ENCODE data around the gene LCE2C. TPM values are rescaled to one million over a fixed set of nuclear protein-coding genes. Genes with fewer than 3 reads are reported as not detected.

The LCE2C gene
- total RNA-seq, 1 donor from 2014 or later = not detected

GRCh38 chr1:152645146-152645545 is 29.9 kb upstream of the LCE2C start:
- intact Hi-C loops (cut with DNase I) = no loop called here
- H3K36me3 ChIP-seq = no peaks in the 10 kb centered on the region
- TF ChIP-seq POLR2A (IDR thresholded peaks at IDR 0.05) (no peak), POLR2AphosphoS5 (IDR thresholded peaks at IDR 0.05; ENCODE audit: insufficient read depth in 1 of 2, low read depth in 1 of 2) (no peak)
- TF ChIP-seq, protein P1, sequence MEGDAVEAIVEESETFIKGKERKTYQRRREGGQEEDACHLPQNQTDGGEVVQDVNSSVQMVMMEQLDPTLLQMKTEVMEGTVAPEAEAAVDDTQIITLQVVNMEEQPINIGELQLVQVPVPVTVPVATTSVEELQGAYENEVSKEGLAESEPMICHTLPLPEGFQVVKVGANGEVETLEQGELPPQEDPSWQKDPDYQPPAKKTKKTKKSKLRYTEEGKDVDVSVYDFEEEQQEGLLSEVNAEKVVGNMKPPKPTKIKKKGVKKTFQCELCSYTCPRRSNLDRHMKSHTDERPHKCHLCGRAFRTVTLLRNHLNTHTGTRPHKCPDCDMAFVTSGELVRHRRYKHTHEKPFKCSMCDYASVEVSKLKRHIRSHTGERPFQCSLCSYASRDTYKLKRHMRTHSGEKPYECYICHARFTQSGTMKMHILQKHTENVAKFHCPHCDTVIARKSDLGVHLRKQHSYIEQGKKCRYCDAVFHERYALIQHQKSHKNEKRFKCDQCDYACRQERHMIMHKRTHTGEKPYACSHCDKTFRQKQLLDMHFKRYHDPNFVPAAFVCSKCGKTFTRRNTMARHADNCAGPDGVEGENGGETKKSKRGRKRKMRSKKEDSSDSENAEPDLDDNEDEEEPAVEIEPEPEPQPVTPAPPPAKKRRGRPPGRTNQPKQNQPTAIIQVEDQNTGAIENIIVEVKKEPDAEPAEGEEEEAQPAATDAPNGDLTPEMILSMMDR (IDR thresholded peaks at IDR 0.05) = no peak
- H3K27me3 ChIP-seq = no peaks in the 10 kb centered on the region
- no peaks in the 10 kb centered on the region for H3K9me3 ChIP-seq
- H3K27ac ChIP-seq = no peak overlapping the region
- H3K4me1 ChIP-seq = no peaks in the 10 kb centered on the region
- no peak overlapping the region for H3K4me3 ChIP-seq
- no peak for DNase-seq (ENCODE audit: extremely low spot score in 2 of 2)

DNA sequence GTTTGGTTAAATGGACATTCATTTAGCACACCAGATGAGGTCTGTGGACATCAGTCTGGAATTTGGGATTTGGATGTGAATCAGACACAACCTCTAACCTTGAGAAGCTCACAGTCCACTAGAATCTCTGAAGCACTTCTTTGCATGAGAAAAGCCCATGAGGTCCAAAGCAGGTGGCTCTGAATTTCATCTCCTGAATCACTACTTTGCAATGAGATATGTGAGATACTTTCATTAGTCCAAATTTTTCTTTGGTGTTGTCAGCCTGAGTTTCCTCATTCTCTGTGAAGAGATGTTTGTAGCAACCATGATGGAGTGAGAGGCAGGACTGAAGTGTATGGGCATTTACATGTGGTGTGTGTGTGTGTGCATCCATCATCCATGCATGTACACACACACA is 28.4 kb upstream of the LCE2C start:
- Histone ChIP-seq H3K4me1 (no peaks in the 10 kb centered on the region), H3K27ac (no peak overlapping the region), H3K36me3 (no peaks in the 10 kb centered on the region), H3K27me3 (no peaks in the 10 kb centered on the region), H3K4me3 (no peak overlapping the region), H3K9me3 (no peaks in the 10 kb centered on the region)
- no peak for DNase-seq (ENCODE audit: extremely low spot score in 2 of 2)
- intact Hi-C loops (cut with DNase I) = no loop called here
- TF ChIP-seq POLR2A (IDR thresholded peaks at IDR 0.05) (no peak), POLR2AphosphoS5 (IDR thresholded peaks at IDR 0.05; ENCODE audit: insufficient read depth in 1 of 2, low read depth in 1 of 2) (no peak)
- TF ChIP-seq, protein P1 (IDR thresholded peaks at IDR 0.05) = no peak

DNA sequence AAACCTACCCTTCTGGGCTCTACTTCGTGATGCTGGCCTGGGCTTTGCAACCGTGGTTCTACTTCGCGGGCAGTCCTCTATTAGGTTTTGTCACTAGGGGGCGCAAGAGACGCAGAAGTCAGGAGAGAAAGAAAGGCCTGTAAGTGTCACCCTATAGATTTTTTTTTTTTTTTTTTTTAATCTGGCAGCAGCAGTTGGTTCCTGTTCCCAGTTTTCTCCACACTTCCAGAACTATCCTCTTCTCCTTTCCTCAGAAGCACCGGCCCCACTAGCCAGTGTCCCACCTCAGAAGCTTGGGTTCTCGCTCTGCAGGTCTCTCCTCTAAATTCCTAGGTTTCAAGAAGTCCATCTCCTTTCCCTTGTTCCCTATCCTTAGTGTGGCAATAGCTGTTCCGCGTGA is 21.0 kb upstream of the LCE2C start:
- Histone ChIP-seq H3K9me3 (no peaks in the 10 kb centered on the region), H3K36me3 (no peaks in the 10 kb centered on the region), H3K27me3 (no peaks in the 10 kb centered on the region), H3K4me3 (no peak overlapping the region), H3K27ac (no peak overlapping the region), H3K4me1 (no peaks in the 10 kb centered on the region)
- TF ChIP-seq, protein P1 (IDR thresholded peaks at IDR 0.05) = peak in 1 of 3 experiments; percentile 30
- TF ChIP-seq POLR2AphosphoS5 (IDR thresholded peaks at IDR 0.05; ENCODE audit: insufficient read depth in 1 of 2, low read depth in 1 of 2) = no peak
- intact Hi-C loops (cut with DNase I) = no loop called here
- DNase-seq (ENCODE audit: extremely low spot score in 2 of 2) = no peak

DNA sequence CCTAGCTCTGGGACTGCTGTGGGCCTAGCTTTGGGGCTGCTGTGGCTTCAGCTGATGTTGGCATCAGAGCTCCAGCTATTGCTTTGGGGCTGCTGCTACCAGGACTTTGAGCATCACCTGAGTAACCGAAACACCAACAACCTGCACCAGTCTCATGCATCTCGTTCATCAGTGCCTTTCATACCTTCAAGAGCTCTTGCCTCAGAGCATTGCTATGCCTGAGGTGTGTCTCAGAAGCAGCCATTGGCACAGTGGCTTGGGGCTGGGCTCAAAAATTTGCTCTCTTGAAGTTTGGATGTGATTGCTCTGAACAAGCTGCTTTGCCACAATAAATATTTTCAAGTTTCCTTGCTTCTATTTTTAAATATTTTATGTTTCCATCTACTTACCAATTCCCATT is 18.6 kb upstream of the LCE2C start:
- intact Hi-C loops (cut with DNase I) = no loop called here
- DNase-seq (ENCODE audit: extremely low spot score in 2 of 2) = no peak
- Histone ChIP-seq H3K27ac (no peak overlapping the region), H3K36me3 (no peaks in the 10 kb centered on the region), H3K27me3 (no peaks in the 10 kb centered on the region), H3K4me3 (no peak overlapping the region), H3K9me3 (no peaks in the 10 kb centered on the region), H3K4me1 (no peaks in the 10 kb centered on the region)
- TF ChIP-seq POLR2AphosphoS5 (IDR thresholded peaks at IDR 0.05; ENCODE audit: insufficient read depth in 1 of 2, low read depth in 1 of 2) = no peak
- TF ChIP-seq POLR2A (IDR thresholded peaks at IDR 0.05) = no peak
- TF ChIP-seq, protein P1 (IDR thresholded peaks at IDR 0.05) = no peak

DNA sequence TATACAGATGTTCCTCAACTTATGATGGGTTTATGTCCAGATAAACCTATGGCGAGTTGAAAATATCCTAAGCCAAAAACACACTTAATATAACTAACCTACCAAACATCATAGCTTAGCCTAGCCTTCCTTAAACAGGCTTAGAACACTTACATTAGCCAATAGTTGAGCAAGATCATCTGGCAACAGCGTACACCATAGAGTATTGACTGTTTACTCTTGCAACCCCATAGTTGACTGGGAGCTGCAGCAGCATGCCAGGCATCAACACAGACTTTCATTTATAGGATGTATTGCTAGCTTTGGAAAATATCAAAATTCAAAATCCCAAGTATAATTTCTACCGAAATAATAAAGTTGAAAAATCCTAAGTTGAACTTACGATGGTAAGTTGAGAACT is 17.4 kb upstream of the LCE2C start:
- no peaks in the 10 kb centered on the region for H3K4me1 ChIP-seq
- H3K9me3 ChIP-seq = no peaks in the 10 kb centered on the region
- TF ChIP-seq POLR2AphosphoS5 (IDR thresholded peaks at IDR 0.05; ENCODE audit: insufficient read depth in 1 of 2, low read depth in 1 of 2) (no peak), POLR2A (IDR thresholded peaks at IDR 0.05) (no peak)
- TF ChIP-seq, protein P1 (IDR thresholded peaks at IDR 0.05) = no peak
- no peaks in the 10 kb centered on the region for H3K36me3 ChIP-seq
- intact Hi-C loops (cut with DNase I) = no loop called here
- no peak overlapping the region for H3K4me3 ChIP-seq
- no peaks in the 10 kb centered on the region for H3K27me3 ChIP-seq
- no peak for DNase-seq (ENCODE audit: extremely low spot score in 2 of 2)
- no peak overlapping the region for H3K27ac ChIP-seq

Data from vagina (tissue), 2 donors.